CD8-positive, alpha-beta memory T cell (primary cell): ENCODE measurements around the gene EXD2. TPM values are rescaled to one million over a fixed set of nuclear protein-coding genes. Genes with fewer than 3 reads are reported as not detected.

Experiments
- CTCF ChIA-PET: fragments of 350-600 bp; sonication (Branson Sonifier 250); formaldehyde crosslinking; loops from one replicate; lab custom pipeline; 2021; ENCODE audit warnings: antibody characterized with exemption; lab: Charles Lee
- POLR2A ChIA-PET: fragments of 350-600 bp; sonication (Branson Sonifier 250); formaldehyde crosslinking; loops from one replicate; lab custom pipeline; 2021; ENCODE audit warnings: antibody characterized with exemption; lab: Charles Lee
- DNase-seq, 5 donors: peaks; one replicate each; pipeline versions ENCODE4 v3.0.0 to v3.0.0-alpha.2; 2020 to 2022; ENCODE audit warnings: mixed read lengths in 1 of 5
- H3K27ac ChIP-seq: one replicate; pipeline ENCODE4 v1.7.0; 2013; ENCODE audit warnings: low read depth, mild to moderate bottlenecking, low read length, moderate library complexity
- H3K27me3 ChIP-seq: 2 replicates; pipeline ENCODE4 v1.7.0; 2013; ENCODE audit warnings: low read length, mild to moderate bottlenecking; ENCODE audit not compliant: insufficient read depth, poor library complexity, severe bottlenecking
- H3K36me3 ChIP-seq: 2 replicates; pipeline ENCODE4 v1.7.0; 2013; ENCODE audit warnings: mild to moderate bottlenecking, low read length, moderate library complexity; ENCODE audit not compliant: insufficient read depth
- H3K4me1 ChIP-seq: 2 replicates; pipeline ENCODE4 v1.7.0; 2013; ENCODE audit warnings: mild to moderate bottlenecking, low read length, moderate library complexity; ENCODE audit not compliant: insufficient read depth
- H3K4me3 ChIP-seq: 2 replicates; pipeline ENCODE4 v1.7.0; 2013; ENCODE audit warnings: mild to moderate bottlenecking, low read length
- H3K9me3 ChIP-seq: 2 replicates; pipeline ENCODE4 v1.7.0; 2013; ENCODE audit warnings: mild to moderate bottlenecking, low read length
- H3K27ac Mint-ChIP-seq, 8 donors: one replicate each; pipeline ENCODE4 v1.8.0; 2020 to 2021; ENCODE audit warnings: mixed read lengths in 8 of 8, mild to moderate bottlenecking in 6 of 8, inconsistent platforms in 3 of 8, moderate library complexity in 3 of 8
- H3K27me3 Mint-ChIP-seq, 2 donors: one replicate each; pipeline ENCODE4 v1.8.0; 2020 to 2021; ENCODE audit warnings: mixed read lengths in 2 of 2, mild to moderate bottlenecking in 1 of 2, moderate library complexity in 1 of 2
- H3K36me3 Mint-ChIP-seq, 3 donors: one replicate each; pipeline ENCODE4 v1.8.0; 2020 to 2021; ENCODE audit warnings: mixed read lengths in 3 of 3, inconsistent platforms in 1 of 3, mild to moderate bottlenecking in 1 of 3
- H3K4me1 Mint-ChIP-seq, 3 donors: one replicate each; pipeline ENCODE4 v1.8.0; 2020 to 2021; ENCODE audit warnings: mixed read lengths in 3 of 3, inconsistent platforms in 1 of 3, mild to moderate bottlenecking in 1 of 3
- H3K4me3 Mint-ChIP-seq, 7 donors: one replicate each; pipeline ENCODE4 v1.8.0; 2020 to 2021; ENCODE audit warnings: mixed read lengths in 7 of 7, mild to moderate bottlenecking in 6 of 7, moderate library complexity in 4 of 7, inconsistent platforms in 2 of 7
- H3K9me3 Mint-ChIP-seq, 5 donors: one replicate each; pipeline ENCODE4 v1.8.0; 2020 to 2022; ENCODE audit warnings: mixed read lengths in 5 of 5, mild to moderate bottlenecking in 3 of 5, moderate library complexity in 2 of 5, inconsistent platforms in 1 of 5
- polyA plus RNA-seq: library from polyadenylated mRNA; unstranded; fragments of 300-500 nt; fragmentation: Illumina TruSeq; gene quantifications from one replicate; pipeline ENCODE4 v1.2.3, GENCODE V29; 2021
- total RNA-seq, 2 experiments: library from RNA; stranded (reverse); gene quantifications; one replicate each; pipeline ENCODE4 v1.2.3, GENCODE V29; 2021

Gene EXD2
- total and polyA plus RNA-seq, 3 experiments from 2014 or later, result 9.3 to 12.5 (median 11.6) TPM

- Histone ChIP-seq H3K27me3 (no peaks in the 10 kb centered on the region), H3K4me1 (no peaks in the 10 kb centered on the region), H3K9me3 (no peaks in the 10 kb centered on the region), H3K36me3 (peaks cover 4% of the 10 kb centered on the region), H3K27ac (no peak overlapping the region), H3K4me3 (no peak overlapping the region)
- no peak for DNase-seq
- Mint-ChIP-seq H3K4me3 (no peak overlapping the region), H3K27me3 (no peaks in the 10 kb centered on the region), H3K36me3 (peaks cover 0 to 49% (median 7%) of the 10 kb centered on the region in 3 donors), H3K4me1 (no peaks in the 10 kb centered on the region), H3K27ac (peak overlapping the region in 2 of 8 donors; percentile 36 to 46), H3K9me3 (no peaks in the 10 kb centered on the region)
- POLR2A ChIA-PET, result no interaction called here
- CTCF ChIA-PET, result no interaction called here
Measured at GRCh38 chr14:69226736-69227135, 35.4 kb downstream of the EXD2 start.

GRCh38 chr14:69231486-69231885 lies 40.2 kb downstream of the EXD2 start:
- Mint-ChIP-seq H3K4me1 (no peaks in the 10 kb centered on the region), H3K27ac (peak overlapping the region in 1 of 8 donors; percentile 46), H3K9me3 (no peaks in the 10 kb centered on the region), H3K4me3 (no peak overlapping the region), H3K36me3 (peaks cover 0 to 66% (median 6%) of the 10 kb centered on the region in 3 donors), H3K27me3 (no peaks in the 10 kb centered on the region)
- ChIA-PET POLR2A (no interaction called here), CTCF (interaction anchor here (1.3 kb wide), 1 partner anchor 12 kb away, joined by 4 read pairs; no protein-coding TSS in a partner anchor)
- Histone ChIP-seq H3K9me3 (no peaks in the 10 kb centered on the region), H3K27me3 (no peaks in the 10 kb centered on the region), H3K4me1 (no peaks in the 10 kb centered on the region), H3K36me3 (peaks cover 14% of the 10 kb centered on the region), H3K27ac (no peak overlapping the region), H3K4me3 (no peak overlapping the region)
- no peak for DNase-seq

- no peak overlapping the region for H3K4me3 Mint-ChIP-seq
- Histone ChIP-seq H3K9me3 (no peaks in the 10 kb centered on the region), H3K4me3 (no peak overlapping the region), H3K36me3 (peaks cover 16% of the 10 kb centered on the region), H3K27ac (no peak overlapping the region), H3K27me3 (no peaks in the 10 kb centered on the region), H3K4me1 (no peaks in the 10 kb centered on the region)
- H3K27ac Mint-ChIP-seq, result no peak overlapping the region
- CTCF ChIA-PET, result interaction anchor here (1.7 to 2.7 kb wide), 2 partner anchors 10 to 103 kb away, joined by 4 to 10 read pairs; no protein-coding TSS in a partner anchor
- POLR2A ChIA-PET, result interaction anchor here (0.6 kb wide), 1 partner anchor 167 kb away, joined by 3 read pairs; no protein-coding TSS in a partner anchor
- no peak for DNase-seq
- no peaks in the 10 kb centered on the region for H3K4me1 Mint-ChIP-seq
- H3K27me3 Mint-ChIP-seq, result no peaks in the 10 kb centered on the region
- no peaks in the 10 kb centered on the region for H3K9me3 Mint-ChIP-seq
- peaks cover 4 to 75% (median 6%) of the 10 kb centered on the region in 3 donors for H3K36me3 Mint-ChIP-seq
Measured at GRCh38 chr14:69232388-69232787, 41.1 kb downstream of the EXD2 start.

GRCh38 chr14:69234106-69234505 lies 42.8 kb downstream of the EXD2 start:
- Mint-ChIP-seq H3K4me3 (no peak overlapping the region), H3K9me3 (no peaks in the 10 kb centered on the region), H3K27me3 (no peaks in the 10 kb centered on the region), H3K36me3 (peaks cover 6 to 82% (median 6%) of the 10 kb centered on the region in 3 donors), H3K27ac (no peak overlapping the region), H3K4me1 (no peaks in the 10 kb centered on the region)
- Histone ChIP-seq H3K27ac (no peak overlapping the region), H3K4me1 (no peaks in the 10 kb centered on the region), H3K4me3 (no peak overlapping the region), H3K27me3 (no peaks in the 10 kb centered on the region), H3K36me3 (peaks cover 23% of the 10 kb centered on the region), H3K9me3 (no peaks in the 10 kb centered on the region)
- ChIA-PET CTCF (interaction anchor here (1.7 to 2.7 kb wide), 2 partner anchors 9 to 105 kb away, joined by 4 to 10 read pairs; no protein-coding TSS in a partner anchor), POLR2A (no interaction called here)
- DNase-seq, result no peak

- no peaks in the 10 kb centered on the region for H3K4me1 ChIP-seq
- ChIA-PET POLR2A (no interaction called here), CTCF (interaction anchor here (2.4 kb wide), 1 partner anchor 106 kb away, joined by 10 read pairs; no protein-coding TSS in a partner anchor)
- H3K36me3 ChIP-seq, result peaks cover 19% of the 10 kb centered on the region
- no peak for DNase-seq
- H3K4me3 ChIP-seq, result no peak overlapping the region
- Mint-ChIP-seq H3K4me3 (no peak overlapping the region), H3K27ac (no peak overlapping the region), H3K36me3 (peaks cover 6 to 78% (median 10%) of the 10 kb centered on the region in 3 donors), H3K27me3 (no peaks in the 10 kb centered on the region), H3K4me1 (no peaks in the 10 kb centered on the region), H3K9me3 (no peaks in the 10 kb centered on the region)
- H3K27ac ChIP-seq, result no peak overlapping the region
- no peaks in the 10 kb centered on the region for H3K9me3 ChIP-seq
- H3K27me3 ChIP-seq, result no peaks in the 10 kb centered on the region
Measured at GRCh38 chr14:69235708-69236107, 44.4 kb downstream of the EXD2 start.

- Mint-ChIP-seq H3K27me3 (no peaks in the 10 kb centered on the region), H3K27ac (peak overlapping the region in 1 of 8 donors; percentile 48), H3K4me3 (no peak overlapping the region), H3K9me3 (no peaks in the 10 kb centered on the region), H3K4me1 (no peaks in the 10 kb centered on the region), H3K36me3 (peaks cover 6 to 78% (median 10%) of the 10 kb centered on the region in 3 donors)
- no peaks in the 10 kb centered on the region for H3K9me3 ChIP-seq
- no peak for DNase-seq
- H3K27ac ChIP-seq, result no peak overlapping the region
- H3K4me3 ChIP-seq, result no peak overlapping the region
- POLR2A ChIA-PET, result no interaction called here
- no peaks in the 10 kb centered on the region for H3K27me3 ChIP-seq
- H3K4me1 ChIP-seq, result no peaks in the 10 kb centered on the region
- CTCF ChIA-PET, result interaction anchor here (2.4 kb wide), 1 partner anchor 107 kb away, joined by 10 read pairs; no protein-coding TSS in a partner anchor
- H3K36me3 ChIP-seq, result peaks cover 19% of the 10 kb centered on the region
Measured at GRCh38 chr14:69237142-69237541, 45.8 kb downstream of the EXD2 start.

GRCh38 chr14:69237584-69237983 lies 46.3 kb downstream of the EXD2 start:
- Mint-ChIP-seq H3K4me3 (no peak overlapping the region), H3K27me3 (no peaks in the 10 kb centered on the region), H3K36me3 (peaks cover 6 to 77% (median 10%) of the 10 kb centered on the region in 3 donors), H3K4me1 (peaks cover 0 to 2% (median under 1%) of the 10 kb centered on the region in 3 donors), H3K9me3 (no peaks in the 10 kb centered on the region), H3K27ac (no peak overlapping the region)
- no peak overlapping the region for H3K27ac ChIP-seq
- H3K4me3 ChIP-seq, result no peak overlapping the region
- H3K9me3 ChIP-seq, result no peaks in the 10 kb centered on the region
- no peak for DNase-seq
- CTCF ChIA-PET, result no interaction called here
- H3K4me1 ChIP-seq, result no peaks in the 10 kb centered on the region
- H3K27me3 ChIP-seq, result no peaks in the 10 kb centered on the region
- H3K36me3 ChIP-seq, result peaks cover 19% of the 10 kb centered on the region
- POLR2A ChIA-PET, result no interaction called here

GRCh38 chr14:69238883-69239282 lies 47.6 kb downstream of the EXD2 start:
- Histone ChIP-seq H3K27ac (no peak overlapping the region), H3K27me3 (no peaks in the 10 kb centered on the region), H3K4me3 (no peak overlapping the region), H3K4me1 (no peaks in the 10 kb centered on the region), H3K36me3 (peaks cover 19% of the 10 kb centered on the region), H3K9me3 (no peaks in the 10 kb centered on the region)
- Mint-ChIP-seq H3K27me3 (no peaks in the 10 kb centered on the region), H3K36me3 (peaks cover 6 to 74% (median 10%) of the 10 kb centered on the region in 3 donors), H3K4me1 (peaks cover 3 to 6% (median 4%) of the 10 kb centered on the region in 3 donors), H3K9me3 (no peaks in the 10 kb centered on the region), H3K27ac (no peak overlapping the region), H3K4me3 (no peak overlapping the region)
- ChIA-PET POLR2A (no interaction called here), CTCF (interaction anchor here (1.1 kb wide), 1 partner anchor 109 kb away, joined by 3 read pairs; no protein-coding TSS in a partner anchor)
- DNase-seq, result no peak
